GOT3 (cell line): ENCODE results near the gene ADGRB3.
"Not testable (repeated sequence)": the region's sequence is repeated elsewhere in the genome, so short reads cannot be mapped to it uniquely, and the experiment has no call there.

Experiments
- DNase-seq: peaks from one replicate; lab custom pipeline; 2025; ENCODE audit warnings: mixed read lengths; lab: John Stamatoyannopoulos, UW

The ADGRB3 gene

DNA sequence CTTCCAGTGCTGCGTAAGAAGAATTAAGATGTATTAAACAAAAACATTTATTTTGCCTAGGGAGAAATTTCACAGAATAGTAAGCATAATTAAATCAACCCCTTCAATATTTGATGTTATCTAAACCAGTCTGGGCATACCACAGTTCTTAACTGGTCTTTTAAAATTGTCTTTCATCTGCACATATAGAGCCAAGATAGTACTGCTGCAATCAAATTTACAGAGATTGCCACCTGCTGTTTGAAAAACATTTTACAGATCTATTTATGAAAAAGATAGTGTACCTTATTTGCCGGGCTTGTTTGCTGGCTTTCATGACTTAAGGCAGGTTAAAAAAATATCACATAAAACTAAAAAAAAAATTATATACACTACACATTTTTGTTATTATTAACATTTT is 323.2 kb downstream of the ADGRB3 start:
- no peak for DNase-seq

DNA sequence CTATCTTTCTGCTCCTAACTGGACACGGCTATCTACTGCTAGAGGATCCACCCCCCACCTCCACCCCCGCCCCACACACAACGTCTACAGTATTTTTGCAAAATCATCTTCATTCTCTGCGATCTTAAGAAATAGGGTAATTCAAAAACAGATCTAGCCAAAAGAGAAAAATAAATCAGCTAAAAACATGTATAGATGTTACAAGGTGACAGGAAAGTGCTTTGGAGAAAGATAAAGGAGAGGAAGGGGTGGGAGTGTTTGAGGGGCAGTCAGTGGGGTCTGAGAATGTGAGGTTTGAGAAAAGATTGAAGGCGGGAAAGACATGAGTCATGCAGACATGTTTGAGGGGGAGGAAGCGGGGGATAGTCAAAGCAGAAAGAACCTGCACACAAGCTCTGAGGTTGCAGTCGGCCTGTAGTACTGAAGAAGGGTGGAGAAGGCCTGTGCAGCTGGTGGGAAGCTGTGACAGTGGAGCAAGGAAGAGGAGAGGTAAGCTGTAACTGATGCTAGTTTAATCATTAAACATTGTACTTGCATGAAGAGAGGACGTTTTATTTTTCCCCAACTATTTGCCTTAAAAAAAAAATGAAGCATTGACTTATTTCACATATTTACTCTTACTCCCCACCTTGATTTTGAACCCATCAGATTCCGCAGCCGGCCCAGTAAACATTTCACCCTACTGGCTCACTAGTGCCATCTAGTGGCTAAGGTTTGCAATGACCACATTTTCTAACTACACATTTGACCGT is 332.6 kb downstream of the ADGRB3 start:
- no peak for DNase-seq

DNA sequence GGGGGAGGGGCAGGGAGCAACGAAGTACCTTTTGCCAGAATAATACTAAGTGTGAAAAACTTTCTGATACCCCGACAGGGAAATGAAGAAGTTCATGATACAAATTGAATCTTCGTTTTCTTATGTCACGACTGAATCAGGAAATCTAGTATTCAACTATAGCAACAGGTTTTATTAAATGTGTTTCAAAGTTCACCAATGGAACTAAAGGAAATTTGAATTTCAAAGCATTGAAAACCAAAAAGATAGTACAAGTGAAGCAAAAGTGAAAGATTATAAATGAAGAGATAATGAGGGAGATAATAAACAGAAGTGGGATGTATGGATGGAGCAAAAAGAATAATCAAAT is 333.2 kb downstream of the ADGRB3 start:
- DNase-seq: no peak

DNA sequence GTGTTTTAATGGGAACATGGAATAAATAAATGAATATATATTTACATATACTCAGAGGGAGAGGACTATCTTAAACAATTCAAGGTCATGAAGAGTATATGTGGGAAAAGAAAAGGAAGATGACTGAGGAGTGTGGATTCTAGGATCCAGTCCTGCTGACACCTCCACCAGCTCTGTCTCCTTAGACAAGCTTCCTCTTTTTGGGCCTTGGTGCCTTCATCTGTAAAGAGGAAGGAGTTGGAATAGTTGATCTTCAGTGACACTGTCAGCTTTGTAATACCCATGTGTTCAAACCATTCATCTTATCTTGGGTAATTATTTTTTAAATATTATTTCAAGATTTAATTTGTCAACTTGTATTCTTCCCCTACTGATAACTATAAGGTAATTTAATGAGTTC is 338.0 kb downstream of the ADGRB3 start:
- no peak for DNase-seq

DNA sequence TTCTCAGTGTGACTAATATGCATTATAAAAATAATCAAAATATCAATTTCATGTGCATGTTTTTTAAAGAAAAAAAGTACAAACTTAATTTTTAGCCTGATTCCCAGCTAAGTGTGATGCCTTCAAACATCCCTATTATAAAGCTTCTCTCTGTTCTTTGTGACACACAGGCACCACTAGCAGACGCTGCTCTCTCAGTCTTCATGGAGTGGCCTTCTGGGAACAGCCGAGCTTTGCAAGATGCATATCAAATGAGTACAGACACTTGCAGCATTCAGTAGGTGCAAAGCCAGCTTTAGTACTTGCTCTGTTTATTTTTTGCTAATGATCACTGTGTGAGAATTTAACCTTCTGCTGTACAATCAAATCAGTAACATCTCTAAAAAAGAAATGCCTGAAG is 340.0 kb downstream of the ADGRB3 start:
- no peak for DNase-seq

DNA sequence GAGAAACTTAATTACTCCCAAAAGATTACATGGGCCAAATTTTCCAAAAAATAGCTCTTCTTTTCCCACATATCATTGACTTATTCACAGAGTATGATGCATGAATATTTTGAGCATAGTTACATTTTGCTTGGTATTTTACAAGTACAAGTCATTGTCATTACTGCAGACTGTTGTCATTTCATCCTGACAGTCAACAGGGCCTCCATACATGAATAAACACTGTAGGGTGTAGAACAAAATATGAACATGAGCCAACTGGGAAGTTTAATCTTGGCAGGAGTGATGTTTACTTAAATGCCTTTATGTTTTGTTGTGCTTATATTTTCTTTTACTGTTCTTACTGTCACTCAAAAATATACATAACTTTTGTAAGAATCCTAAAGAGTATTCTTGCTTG is 340.7 kb downstream of the ADGRB3 start:
- no peak for DNase-seq

DNA sequence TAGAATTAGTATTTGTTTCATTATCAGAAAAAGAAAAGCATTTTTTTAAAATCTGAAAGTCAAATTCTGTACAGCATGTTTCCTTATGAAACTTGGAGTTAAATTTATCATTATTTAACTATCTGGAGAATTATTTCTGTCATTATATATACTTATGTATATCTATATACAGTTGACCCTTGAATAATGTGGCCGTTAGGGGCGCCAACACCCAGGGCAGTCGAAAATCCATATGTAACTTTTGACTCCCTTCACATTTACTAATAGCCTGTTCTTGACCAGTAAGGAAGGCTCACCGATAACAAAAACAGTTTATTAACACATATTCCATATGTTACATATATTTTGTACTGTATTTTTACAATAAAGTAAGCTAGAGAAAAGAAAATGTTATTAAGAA is 341.2 kb downstream of the ADGRB3 start:
- no peak for DNase-seq

DNA sequence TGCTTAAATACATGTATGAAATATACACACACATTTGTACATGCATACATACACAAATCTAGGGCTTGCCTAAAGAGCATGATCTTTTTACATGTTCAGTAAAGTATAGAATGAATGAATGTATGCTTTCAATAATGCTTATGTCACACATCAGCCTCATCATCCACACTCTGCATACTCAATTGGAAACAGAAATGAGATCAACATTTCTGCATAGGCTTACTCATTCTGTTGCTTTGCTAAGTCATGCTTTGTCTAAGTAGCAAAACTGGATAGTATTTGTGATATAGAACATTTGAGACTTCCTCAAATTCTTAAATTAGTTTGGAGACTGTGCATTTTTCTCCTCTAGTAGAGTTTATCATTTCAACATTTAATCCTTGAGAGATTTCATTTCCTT is 343.3 kb downstream of the ADGRB3 start:
- no peak for DNase-seq

DNA sequence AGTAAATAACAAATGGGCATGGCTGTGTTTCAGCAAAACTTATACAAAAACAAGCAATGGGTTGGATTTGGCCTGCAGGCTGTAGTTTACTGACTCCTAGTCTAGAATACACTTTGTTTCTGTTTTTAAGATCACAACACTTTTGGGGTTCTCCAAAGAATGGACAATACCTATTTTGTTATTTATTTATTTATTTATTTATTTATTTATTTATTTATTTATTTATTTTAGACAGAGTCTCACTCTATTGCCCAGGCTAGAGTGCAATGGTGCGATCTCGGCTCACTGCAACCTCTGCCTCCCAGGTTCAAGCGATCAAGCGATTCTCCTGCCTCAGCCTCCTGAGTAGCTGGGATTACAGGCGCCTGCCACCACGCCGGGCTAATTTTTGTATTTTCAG is 346.6 kb downstream of the ADGRB3 start:
- DNase-seq: not testable (repeated sequence)

DNA sequence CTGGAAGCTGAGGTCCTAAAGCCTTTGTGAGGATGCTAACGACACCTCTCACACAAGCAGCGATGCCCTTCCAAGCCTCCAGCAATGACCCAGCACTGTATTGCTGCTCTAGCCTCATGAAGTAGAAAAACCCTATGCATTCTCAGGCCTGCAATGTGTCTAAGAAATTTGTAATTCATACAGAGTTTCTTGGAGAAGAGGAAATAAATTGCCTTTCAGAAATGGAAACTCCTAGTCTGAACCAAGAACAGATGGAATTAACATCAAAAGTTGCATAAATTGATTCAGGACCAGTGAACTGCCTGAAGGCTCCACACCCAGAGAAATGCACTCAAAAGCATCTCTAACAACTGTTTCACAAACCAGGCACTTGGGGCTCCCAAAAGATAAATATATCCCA is 353.6 kb downstream of the ADGRB3 start:
- DNase-seq: no peak

DNA sequence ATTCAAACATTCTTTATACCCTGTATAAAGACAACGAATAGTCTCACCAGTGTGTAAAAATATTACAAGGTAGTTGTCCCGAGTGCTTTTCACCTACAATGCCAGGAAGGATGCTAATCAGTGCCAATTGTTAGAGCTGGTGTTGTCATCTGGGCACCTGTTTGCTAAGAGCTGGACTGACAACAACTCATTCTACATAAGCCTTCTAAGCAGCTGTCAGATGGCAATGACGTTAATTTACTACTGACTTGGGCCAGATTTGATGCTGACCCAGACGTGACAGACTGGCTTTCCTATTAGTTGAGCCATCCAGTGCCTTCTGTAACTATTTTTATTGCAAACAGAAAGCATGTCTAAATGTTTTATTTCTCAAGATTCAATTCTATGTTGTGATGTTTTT is 355.2 kb downstream of the ADGRB3 start:
- DNase-seq: no peak

DNA sequence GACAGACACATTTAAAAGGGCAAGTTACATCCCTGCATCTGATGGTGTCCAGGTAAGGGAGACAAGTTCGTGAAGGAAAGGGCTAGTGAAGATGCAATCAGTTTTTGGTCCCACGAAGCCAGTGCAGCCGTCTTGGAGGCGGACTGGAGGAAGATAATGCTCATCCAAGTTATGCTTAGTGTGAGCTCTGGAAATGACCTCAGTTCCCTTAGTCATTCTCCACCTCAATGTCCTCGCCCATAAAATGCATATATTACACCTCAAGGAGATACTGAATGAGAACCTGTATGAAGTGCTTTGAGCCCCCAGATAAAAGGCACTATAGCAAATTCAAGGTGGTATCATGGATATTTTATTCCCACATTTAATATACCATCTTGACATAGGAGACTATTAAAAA is 358.8 kb downstream of the ADGRB3 start:
- no peak for DNase-seq

DNA sequence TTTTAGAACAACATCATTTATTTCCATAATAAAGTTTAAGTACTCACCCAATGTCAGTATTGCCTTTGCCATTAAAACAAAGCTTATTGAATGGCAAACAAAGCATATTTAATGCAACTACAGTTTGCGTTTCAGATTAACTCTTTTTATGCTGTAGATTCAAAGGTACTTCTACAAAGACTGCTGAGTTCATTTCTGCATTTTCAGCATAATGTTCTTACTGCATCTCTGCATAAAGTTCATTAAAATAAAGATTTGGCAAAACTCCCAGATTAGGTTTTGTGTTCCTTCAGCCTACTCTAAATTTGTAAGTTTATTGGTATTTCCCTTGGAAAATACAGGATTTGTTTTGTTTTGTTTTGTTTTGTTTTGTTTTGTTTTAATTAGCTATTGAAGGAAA is 359.4 kb downstream of the ADGRB3 start:
- no peak for DNase-seq

DNA sequence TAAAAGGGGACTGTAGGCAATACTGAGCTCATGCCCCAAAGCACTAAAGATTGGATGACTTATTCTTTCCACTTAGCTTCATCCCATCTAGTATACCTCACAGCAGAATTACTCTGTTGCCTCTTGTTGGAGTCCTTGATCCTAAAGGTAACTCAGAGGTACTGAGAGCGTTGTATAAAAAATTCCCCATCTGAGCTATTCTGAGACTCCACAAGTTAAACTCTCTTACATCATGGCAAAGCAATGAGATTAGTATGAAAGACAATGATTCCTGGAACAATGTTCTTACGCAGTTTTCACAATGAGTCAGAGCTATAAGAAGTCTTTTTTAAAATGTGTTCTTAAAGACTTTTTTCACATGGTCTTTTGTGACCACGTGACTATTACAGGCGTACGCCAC is 370.1 kb downstream of the ADGRB3 start:
- DNase-seq: no peak

DNA sequence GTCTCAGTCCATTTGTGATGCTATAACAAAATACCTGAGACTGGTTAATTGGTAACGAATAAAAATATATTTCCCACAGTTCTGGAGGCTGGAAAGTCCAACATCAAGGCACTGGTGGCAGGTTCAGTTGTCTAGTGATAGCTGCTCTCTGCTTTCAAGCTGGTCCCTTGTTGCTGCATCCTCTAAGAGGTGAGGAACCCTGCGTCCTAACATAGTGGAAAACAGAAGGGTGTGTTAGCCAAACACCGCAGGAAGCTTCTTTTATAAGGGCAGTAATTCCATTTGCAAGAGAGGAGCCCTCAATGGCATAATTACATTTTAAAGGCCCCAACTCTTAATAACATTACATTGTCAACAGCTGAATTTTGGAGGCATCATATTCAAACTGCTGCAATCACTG is 372.7 kb downstream of the ADGRB3 start:
- DNase-seq: no peak

DNA sequence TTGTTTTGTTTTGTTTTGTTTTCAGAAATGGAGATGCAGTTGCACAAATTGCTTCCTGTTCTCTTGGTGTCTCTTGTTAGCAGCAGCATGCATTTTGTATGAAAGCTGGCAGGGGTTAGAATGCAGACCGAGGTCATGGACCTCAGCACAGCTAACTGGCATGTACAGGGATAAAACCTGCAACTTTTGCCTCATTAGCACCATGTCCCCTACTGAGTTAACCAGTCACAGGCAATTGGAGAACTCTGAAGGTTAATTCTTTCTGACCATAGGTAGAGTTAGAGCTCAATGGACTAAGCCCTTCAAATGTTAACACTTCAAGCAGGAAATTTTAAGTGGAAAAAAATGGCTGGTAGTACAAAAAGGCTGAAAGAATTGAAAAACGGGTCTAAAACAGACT is 377.1 kb downstream of the ADGRB3 start:
- no peak for DNase-seq

DNA sequence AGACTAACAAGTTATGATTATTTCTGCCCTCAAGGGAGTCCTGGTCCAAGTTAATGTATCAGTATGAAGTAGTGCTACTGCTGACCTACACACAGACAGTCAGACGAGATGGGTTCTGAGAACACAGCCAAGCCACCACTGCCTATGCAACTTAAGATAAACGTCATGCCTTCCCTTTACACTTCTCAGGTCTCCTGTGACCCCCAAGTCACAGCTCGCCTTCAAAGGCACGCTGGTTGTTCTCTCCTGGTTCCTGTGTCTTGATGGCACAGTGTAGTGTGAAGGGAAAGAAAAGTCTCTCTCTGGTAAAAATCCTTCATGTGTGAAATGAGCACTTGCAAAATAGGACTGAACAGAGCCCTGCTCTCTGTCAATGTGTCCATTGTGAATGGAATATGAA is 377.8 kb downstream of the ADGRB3 start:
- no peak for DNase-seq

DNA sequence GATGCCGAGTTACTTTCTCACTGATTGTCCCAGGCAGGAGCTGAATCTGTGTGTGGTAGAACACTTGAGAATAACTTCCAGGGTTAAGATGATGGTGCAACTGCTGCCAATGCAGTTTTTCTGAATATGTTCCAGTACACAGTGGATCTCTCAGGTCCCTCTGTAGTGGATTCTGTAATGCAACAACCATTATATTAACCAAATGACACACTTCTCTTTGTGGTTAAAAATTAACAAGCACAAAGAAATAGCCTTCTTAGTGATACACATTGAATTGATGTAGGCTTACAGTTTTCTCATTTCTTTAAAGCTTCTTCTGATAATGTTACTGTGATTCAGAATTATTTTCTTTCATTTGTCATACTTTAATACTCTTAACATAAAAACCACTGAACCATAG is 383.8 kb downstream of the ADGRB3 start:
- no peak for DNase-seq

DNA sequence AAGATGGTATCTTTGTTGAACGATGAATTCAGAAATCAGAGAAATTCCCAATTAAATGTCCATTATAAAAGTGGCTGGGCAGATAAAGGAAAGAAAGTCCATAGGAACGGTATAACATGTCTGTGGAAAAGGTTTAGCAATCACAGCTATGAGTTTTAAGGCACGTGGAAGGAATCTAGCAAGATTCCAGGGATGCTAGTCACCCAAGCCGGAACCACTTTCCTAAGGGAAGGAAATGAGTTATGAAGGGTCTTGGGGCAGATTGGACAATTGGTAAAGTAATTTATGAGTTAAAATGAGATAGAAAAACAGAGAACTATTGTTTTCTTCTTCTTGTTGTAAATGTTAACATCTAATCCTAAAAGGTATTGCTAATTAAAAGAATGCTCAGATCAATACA is 384.8 kb downstream of the ADGRB3 start:
- DNase-seq: no peak

DNA sequence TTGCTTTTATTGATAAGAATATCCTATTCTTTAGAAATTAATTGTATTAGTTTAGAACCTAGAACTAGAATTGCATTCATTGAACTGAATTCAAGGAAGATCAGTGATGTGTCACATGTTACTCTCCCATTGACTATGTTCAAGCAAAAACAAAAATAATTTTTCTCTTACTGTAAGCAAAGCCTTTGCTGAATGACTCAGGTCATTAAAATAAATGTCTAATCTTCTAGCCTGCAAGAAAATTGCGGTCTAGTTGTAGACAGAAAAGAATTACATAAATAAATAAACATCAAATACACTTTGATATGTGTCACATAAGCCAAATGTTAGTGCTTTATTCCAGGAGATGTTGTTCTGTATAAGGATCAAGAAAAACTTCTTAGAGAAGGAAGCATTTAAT is 387.9 kb downstream of the ADGRB3 start:
- no peak for DNase-seq

DNA sequence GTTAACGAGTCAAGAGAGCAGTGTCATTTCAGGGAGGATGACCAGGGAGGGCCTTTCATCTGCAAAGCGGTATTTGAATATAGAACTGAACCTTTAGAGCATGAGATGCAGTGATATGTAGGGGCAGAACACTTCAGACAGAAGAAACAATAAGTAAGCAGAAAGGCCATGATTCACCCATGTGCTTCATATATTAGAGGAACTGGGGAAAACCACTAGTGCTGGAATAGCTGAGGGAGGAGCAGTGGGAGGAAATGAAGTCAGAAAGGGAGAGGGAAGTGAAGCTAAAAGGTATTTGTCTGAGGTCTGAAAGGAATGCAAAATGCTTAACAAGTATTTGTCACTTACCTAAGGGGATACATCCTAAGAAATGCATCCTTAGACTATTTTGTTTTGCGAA is 391.2 kb downstream of the ADGRB3 start:
- no peak for DNase-seq

DNA sequence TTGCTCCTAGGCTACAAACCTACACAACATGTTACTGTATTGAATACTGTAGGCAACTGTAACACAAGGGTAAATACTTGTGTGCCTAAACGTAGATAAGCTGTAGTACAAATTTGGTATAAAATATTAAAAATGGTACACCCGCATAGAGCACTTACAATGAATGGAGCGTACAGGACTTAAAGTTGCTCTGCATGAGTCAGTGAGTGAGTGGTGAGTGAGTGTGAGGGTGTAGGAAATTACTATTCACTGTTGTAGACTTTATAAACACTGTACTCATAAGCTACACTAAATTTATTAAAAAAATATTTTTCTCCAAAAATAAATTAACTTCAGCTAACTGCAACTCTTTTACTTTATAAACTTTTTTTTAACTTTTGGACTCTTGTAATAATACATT is 391.6 kb downstream of the ADGRB3 start:
- DNase-seq: no peak

DNA sequence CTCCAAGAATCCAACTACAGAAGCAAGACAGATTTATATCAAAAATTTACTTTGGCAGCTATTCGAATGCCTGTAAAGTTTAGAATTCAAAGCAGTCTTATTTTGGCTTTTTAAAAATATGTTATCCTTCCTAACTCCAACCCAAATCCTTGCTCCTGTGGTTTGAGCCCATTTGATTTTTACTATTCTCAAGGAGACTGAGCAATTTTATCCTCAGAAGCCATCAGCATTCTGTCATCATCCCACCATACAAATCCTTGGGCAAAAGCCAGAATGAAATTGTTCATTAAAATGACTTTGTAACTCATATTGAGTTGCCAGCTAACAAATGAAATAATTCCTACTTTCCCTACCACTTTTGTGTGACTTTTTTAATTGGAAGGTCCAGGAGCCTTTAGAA is 392.8 kb downstream of the ADGRB3 start:
- DNase-seq: no peak

DNA sequence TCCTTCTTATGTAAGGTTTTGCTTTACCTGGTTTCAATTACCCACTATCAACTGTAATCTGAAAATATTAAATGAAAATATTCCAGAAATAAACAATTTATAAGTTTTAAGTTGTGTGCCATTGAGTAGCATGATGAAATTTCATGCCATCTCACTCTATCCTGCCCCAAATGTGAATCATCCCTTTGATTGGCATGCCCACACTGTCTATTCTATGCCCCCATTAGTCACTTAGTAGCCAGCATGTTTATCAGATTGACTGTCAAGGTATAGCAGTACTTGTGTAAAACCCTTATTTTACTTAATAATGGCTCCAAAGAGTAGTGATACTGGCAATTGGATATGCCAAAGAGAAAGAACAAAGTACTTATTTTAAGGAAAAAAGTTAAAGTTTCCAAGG is 403.8 kb downstream of the ADGRB3 start:
- DNase-seq: no peak

DNA sequence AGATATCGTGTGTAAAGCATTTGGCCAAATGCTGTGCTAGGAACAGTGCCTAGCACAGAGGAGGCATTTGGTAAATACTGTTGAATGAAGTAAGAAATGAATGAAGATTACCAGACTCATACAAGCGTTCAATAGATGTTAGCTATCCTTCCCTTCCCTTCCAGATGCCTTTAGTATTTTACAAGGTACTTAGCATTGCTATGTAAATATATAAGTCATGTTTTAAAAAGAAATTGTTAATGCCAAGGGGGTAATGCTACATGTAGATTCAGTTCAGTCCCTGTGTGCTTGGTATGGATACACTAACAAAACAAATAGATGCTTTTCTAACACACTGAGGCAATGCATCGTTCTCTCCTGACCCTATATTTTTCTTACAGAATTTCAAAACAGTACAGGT is 407.2 kb downstream of the ADGRB3 start:
- no peak for DNase-seq
